HCT116 (cell line): ENCODE results near the gene EIF4G3. TPM values are rescaled to one million over a fixed set of nuclear protein-coding genes. Genes with fewer than 3 reads are reported as not detected.

Experiments
- ATAC-seq: fragments of 200-7000 bp; cut with Tn5 transposase; 2 replicates; pipeline ENCODE4 v1.9.1; 2020; ENCODE audit warnings: mild to moderate bottlenecking, moderate library complexity
- BruUV-seq: library from RNA; stranded (reverse); fragments of 400-500 nt; replicated peaks from 2 replicates; lab custom pipeline; 2021; lab: Mats Ljungman, UMichigan
- CTCF ChIA-PET: fragments of 300-600 bp; sonication (Branson Sonifier 250); formaldehyde crosslinking; loops from one replicate; lab custom pipeline; 2021; ENCODE audit warnings: antibody characterized with exemption; lab: Charles Lee
- POLR2A ChIA-PET: fragments of 300-600, 350-600 bp; sonication (Branson Sonifier 250); formaldehyde crosslinking; loops from one replicate; lab custom pipeline; 2021; ENCODE audit warnings: antibody characterized with exemption; lab: Charles Lee
- RAD21 ChIA-PET, 2 experiments: fragments of 300-600 bp; sonication (Branson Sonifier 250); formaldehyde crosslinking; loops; one replicate each; lab custom pipeline; 2023; ENCODE audit warnings: low total read pairs in 2 of 2; ENCODE audit not compliant: uncharacterized antibody in 2 of 2, unreplicated experiment in 2 of 2, low non-redundant PET in 1 of 2; lab: Charles Lee
- DNase-seq: peaks from one replicate; pipeline ENCODE4 v3.0.0-alpha.2; 2010; ENCODE audit warnings: low read depth, low spot score
- H2AFZ ChIP-seq: fragments of 200-600 bp; shearing (Covaris generic), sonication (generic); 2 replicates; pipeline ENCODE4 v1.6.1; 2017; ENCODE audit warnings: low read depth, mixed run types, mixed read lengths, antibody characterized with exemption, low read length; ENCODE audit not compliant: poor library complexity, severe bottlenecking
- H3K27ac ChIP-seq: 2 replicates; pipeline ENCODE4 v1.5.1; 2012; ENCODE audit warnings: low read depth, low read length
- H3K27me3 ChIP-seq: fragments of 200-600 bp; sonication (generic); 2 replicates; pipeline ENCODE4 v1.6.1; 2016; ENCODE audit warnings: mixed run types, low read length, mixed read lengths; ENCODE audit not compliant: insufficient read depth
- H3K36me3 ChIP-seq, 2 experiments: fragments of 200-500 bp in 1 of 2; fragments of 200-600 bp in 1 of 2; sonication (Bioruptor generic) in 1 of 2; sonication (generic) in 1 of 2; 2 replicates each; pipeline versions ENCODE4 v1.5.1 to v1.6.1; 2014 to 2016; ENCODE audit warnings: low read length in 2 of 2, inconsistent platforms in 1 of 2, mixed read lengths in 1 of 2, mixed run types in 1 of 2; ENCODE audit not compliant: insufficient read depth in 2 of 2, control insufficient read depth in 1 of 2
- H3K4me1 ChIP-seq, 2 experiments: fragments of 200-600 bp in 1 of 2; sonication (generic) in 1 of 2; 2 replicates each; pipeline versions ENCODE4 v1.5.1 to v1.6.1; 2012 to 2017; ENCODE audit warnings: low read length in 2 of 2, inconsistent platforms in 1 of 2, mild to moderate bottlenecking in 1 of 2, mixed read lengths in 1 of 2, mixed run types in 1 of 2, moderate library complexity in 1 of 2; ENCODE audit not compliant: insufficient read depth in 2 of 2, control insufficient read depth in 1 of 2
- H3K4me2 ChIP-seq: fragments of 200-600 bp; sonication (generic); 2 replicates; pipeline ENCODE4 v1.6.1; 2017; ENCODE audit warnings: mixed run types, low read length, mixed read lengths
- H3K4me3 ChIP-seq, 2 experiments: fragments of 200-600 bp in 1 of 2; sonication (generic) in 1 of 2; replicated peaks in 1 of 2; 2 replicates each; pipeline ENCODE4 v1.5.1; 2011 to 2016; ENCODE audit warnings: low read length in 2 of 2, control low read depth in 1 of 2, low read depth in 1 of 2, mild to moderate bottlenecking in 1 of 2, mixed read lengths in 1 of 2, mixed run types in 1 of 2
- H3K79me2 ChIP-seq: fragments of 200-600 bp; sonication (generic); 2 replicates; pipeline ENCODE4 v1.6.1; 2017; ENCODE audit warnings: mild to moderate bottlenecking, mixed run types, low read length, moderate library complexity, mixed read lengths; ENCODE audit not compliant: insufficient read depth
- H3K9ac ChIP-seq: fragments of 200-600 bp; sonication (generic); 2 replicates; pipeline ENCODE4 v1.6.1; 2016; ENCODE audit warnings: low read length, mixed read lengths
- H3K9me2 ChIP-seq: fragments of 200-600 bp; sonication (generic), shearing (Covaris generic); 2 replicates; pipeline ENCODE4 v1.6.1; 2017; ENCODE audit warnings: mixed run types, mild to moderate bottlenecking, moderate library complexity; ENCODE audit not compliant: insufficient read depth
- H3K9me3 ChIP-seq, 2 experiments: fragments of 200-500 bp in 1 of 2; fragments of 200-600 bp in 1 of 2; sonication (Bioruptor generic) in 1 of 2; sonication (generic) in 1 of 2; 2 replicates each; pipeline ENCODE4 v1.6.1; 2014 to 2017; ENCODE audit warnings: low read length in 2 of 2, mixed read lengths in 2 of 2, inconsistent platforms in 1 of 2, low read depth in 1 of 2, mild to moderate bottlenecking in 1 of 2, mixed run types in 1 of 2, moderate library complexity in 1 of 2; ENCODE audit not compliant: control insufficient read depth in 1 of 2, insufficient read depth in 1 of 2
- H4K20me1 ChIP-seq: fragments of 200-600 bp; sonication (generic), shearing (Covaris generic); 2 replicates; pipeline ENCODE4 v1.6.1; 2017; ENCODE audit warnings: mixed run types, mild to moderate bottlenecking, moderate library complexity; ENCODE audit not compliant: insufficient read depth
- CBX3 ChIP-seq: IDR thresholded peaks from 2 replicates; pipeline ENCODE4 v1.6.1; 2012; ENCODE audit warnings: low read depth
- CEBPB ChIP-seq: IDR thresholded peaks from 2 replicates; pipeline ENCODE4 v1.6.1; 2012; ENCODE audit warnings: low read depth
- ELF1 ChIP-seq: IDR thresholded peaks from 2 replicates; pipeline ENCODE4 v1.6.1; 2012; ENCODE audit warnings: low read depth, borderline replicate concordance
- FOSL1 ChIP-seq: IDR thresholded peaks from 2 replicates; pipeline ENCODE4 v1.6.1; 2012; ENCODE audit warnings: low read depth
- RAD21 ChIP-seq: IDR thresholded peaks from 2 replicates; pipeline ENCODE4 v1.6.1; 2012; ENCODE audit warnings: low read depth, mild to moderate bottlenecking
- SIN3A ChIP-seq: IDR thresholded peaks from 2 replicates; pipeline ENCODE4 v1.6.1; 2012; ENCODE audit warnings: low read depth
- SRF ChIP-seq: IDR thresholded peaks from 2 replicates; pipeline ENCODE4 v1.6.1; 2012; ENCODE audit warnings: low read depth
- YY1 ChIP-seq: IDR thresholded peaks from 2 replicates; pipeline ENCODE4 v1.6.1; 2011; ENCODE audit warnings: low read length, low read depth, moderate library complexity, mild to moderate bottlenecking; ENCODE audit not compliant: insufficient replicate concordance; ENCODE audit errors: extremely low read depth
- intact Hi-C: fragments of 100-400 bp; cut with micrococcal nuclease; formaldehyde crosslinking; loops from 2 replicates; pipeline ENCODE4 v1.10.0; 2022
- total RNA-seq: library from RNA; stranded (reverse); gene quantifications from one replicate; pipeline ENCODE4 v1.2.1, GENCODE V29; 2021; ENCODE audit not compliant: unreplicated experiment
- TF ChIP-seq, protein P1 (sequence below), 3 experiments: fragments of 200-600 bp in 1 of 3; sonication (generic) in 1 of 3; IDR thresholded peaks in 2 of 3; conservative IDR thresholded peaks in 1 of 3; 2 replicates each; pipeline ENCODE4 v1.5.1; 2012 to 2017; ENCODE audit warnings: low read depth in 2 of 3, low read length in 2 of 3, antibody characterized with exemption in 1 of 3, borderline replicate concordance in 1 of 3, control low read depth in 1 of 3, mild to moderate bottlenecking in 1 of 3, mixed read lengths in 1 of 3, mixed run types in 1 of 3, moderate library complexity in 1 of 3; ENCODE audit not compliant: insufficient read depth in 1 of 3
- TF ChIP-seq, protein P2 (sequence below): IDR thresholded peaks from 2 replicates; pipeline ENCODE4 v1.6.1; 2012
- TF ChIP-seq, protein P3 (sequence below): IDR thresholded peaks from 2 replicates; pipeline ENCODE4 v1.6.1; 2012; ENCODE audit warnings: low read depth

Gene EIF4G3
- total RNA-seq, 1 experiment from 2014 or later = 40.1 TPM

DNA sequence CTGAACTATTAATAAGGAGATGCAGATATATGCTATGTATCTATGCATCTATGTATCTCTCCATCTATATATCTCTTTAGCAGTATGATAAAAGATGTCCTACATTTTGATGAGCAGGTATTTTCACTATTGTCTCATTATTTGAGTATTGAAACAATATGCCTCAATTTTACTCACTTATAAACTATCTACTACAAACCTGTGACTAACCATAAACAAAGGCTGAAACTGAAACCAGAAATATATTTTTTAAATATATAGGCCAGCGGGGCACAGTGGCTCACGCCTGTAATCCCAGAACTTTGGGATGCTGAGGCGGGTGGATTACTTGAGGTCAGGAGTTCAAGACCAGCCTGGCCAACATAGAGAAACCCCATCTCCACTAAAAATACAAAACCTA is 22.0 kb downstream of the EIF4G3 start:
- Histone ChIP-seq H3K4me1 (peaks cover 35 to 48% of the 10 kb centered on the region in 2 experiments), H3K4me3 (no peak overlapping the region), H3K4me2 (no peak overlapping the region), H3K79me2 (peaks cover 37% of the 10 kb centered on the region), H3K36me3 (no peaks in the 10 kb centered on the region), H3K9ac (no peak overlapping the region), H3K9me2 (no peaks in the 10 kb centered on the region), H3K27me3 (no peaks in the 10 kb centered on the region), H3K27ac (no peak overlapping the region), H4K20me1 (no peaks in the 10 kb centered on the region), H3K9me3 (no peaks in the 10 kb centered on the region), H2AFZ (no peak overlapping the region)
- TF ChIP-seq, protein P1, sequence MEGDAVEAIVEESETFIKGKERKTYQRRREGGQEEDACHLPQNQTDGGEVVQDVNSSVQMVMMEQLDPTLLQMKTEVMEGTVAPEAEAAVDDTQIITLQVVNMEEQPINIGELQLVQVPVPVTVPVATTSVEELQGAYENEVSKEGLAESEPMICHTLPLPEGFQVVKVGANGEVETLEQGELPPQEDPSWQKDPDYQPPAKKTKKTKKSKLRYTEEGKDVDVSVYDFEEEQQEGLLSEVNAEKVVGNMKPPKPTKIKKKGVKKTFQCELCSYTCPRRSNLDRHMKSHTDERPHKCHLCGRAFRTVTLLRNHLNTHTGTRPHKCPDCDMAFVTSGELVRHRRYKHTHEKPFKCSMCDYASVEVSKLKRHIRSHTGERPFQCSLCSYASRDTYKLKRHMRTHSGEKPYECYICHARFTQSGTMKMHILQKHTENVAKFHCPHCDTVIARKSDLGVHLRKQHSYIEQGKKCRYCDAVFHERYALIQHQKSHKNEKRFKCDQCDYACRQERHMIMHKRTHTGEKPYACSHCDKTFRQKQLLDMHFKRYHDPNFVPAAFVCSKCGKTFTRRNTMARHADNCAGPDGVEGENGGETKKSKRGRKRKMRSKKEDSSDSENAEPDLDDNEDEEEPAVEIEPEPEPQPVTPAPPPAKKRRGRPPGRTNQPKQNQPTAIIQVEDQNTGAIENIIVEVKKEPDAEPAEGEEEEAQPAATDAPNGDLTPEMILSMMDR (IDR thresholded peaks at IDR 0.05 in 2 of 3, conservative IDR thresholded peaks at IDR 0.05 in 1 of 3; ENCODE audit: borderline replicate concordance in 1 of 3, insufficient read depth in 1 of 3, low read depth in 2 of 3, low read length in 2 of 3) = no peak
- no peak for TF ChIP-seq CBX3
- TF ChIP-seq RAD21 = no peak
- TF ChIP-seq, protein P2, sequence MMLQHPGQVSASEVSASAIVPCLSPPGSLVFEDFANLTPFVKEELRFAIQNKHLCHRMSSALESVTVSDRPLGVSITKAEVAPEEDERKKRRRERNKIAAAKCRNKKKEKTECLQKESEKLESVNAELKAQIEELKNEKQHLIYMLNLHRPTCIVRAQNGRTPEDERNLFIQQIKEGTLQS = no peak
- no peak for TF ChIP-seq SRF
- no peak for TF ChIP-seq FOSL1
- no peak for TF ChIP-seq YY1
- no peak for TF ChIP-seq CEBPB
- TF ChIP-seq ELF1 = no peak
- TF ChIP-seq SIN3A = no peak
- TF ChIP-seq, protein P3, sequence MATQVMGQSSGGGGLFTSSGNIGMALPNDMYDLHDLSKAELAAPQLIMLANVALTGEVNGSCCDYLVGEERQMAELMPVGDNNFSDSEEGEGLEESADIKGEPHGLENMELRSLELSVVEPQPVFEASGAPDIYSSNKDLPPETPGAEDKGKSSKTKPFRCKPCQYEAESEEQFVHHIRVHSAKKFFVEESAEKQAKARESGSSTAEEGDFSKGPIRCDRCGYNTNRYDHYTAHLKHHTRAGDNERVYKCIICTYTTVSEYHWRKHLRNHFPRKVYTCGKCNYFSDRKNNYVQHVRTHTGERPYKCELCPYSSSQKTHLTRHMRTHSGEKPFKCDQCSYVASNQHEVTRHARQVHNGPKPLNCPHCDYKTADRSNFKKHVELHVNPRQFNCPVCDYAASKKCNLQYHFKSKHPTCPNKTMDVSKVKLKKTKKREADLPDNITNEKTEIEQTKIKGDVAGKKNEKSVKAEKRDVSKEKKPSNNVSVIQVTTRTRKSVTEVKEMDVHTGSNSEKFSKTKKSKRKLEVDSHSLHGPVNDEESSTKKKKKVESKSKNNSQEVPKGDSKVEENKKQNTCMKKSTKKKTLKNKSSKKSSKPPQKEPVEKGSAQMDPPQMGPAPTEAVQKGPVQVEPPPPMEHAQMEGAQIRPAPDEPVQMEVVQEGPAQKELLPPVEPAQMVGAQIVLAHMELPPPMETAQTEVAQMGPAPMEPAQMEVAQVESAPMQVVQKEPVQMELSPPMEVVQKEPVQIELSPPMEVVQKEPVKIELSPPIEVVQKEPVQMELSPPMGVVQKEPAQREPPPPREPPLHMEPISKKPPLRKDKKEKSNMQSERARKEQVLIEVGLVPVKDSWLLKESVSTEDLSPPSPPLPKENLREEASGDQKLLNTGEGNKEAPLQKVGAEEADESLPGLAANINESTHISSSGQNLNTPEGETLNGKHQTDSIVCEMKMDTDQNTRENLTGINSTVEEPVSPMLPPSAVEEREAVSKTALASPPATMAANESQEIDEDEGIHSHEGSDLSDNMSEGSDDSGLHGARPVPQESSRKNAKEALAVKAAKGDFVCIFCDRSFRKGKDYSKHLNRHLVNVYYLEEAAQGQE = no peak
- POLR2A ChIA-PET = no interaction called here
- CTCF ChIA-PET = no interaction called here
- ATAC-seq (no peak), DNase-seq (no peak)
- RAD21 ChIA-PET = no interaction called here
- intact Hi-C loops = no loop called here
- BruUV-seq = no TSS peak
